KOPT-K1 (cell line): Measurements from ENCODE around the gene SAMD11.
"Not testable (repeated sequence)": the region's sequence is repeated elsewhere in the genome, so short reads cannot be mapped to it uniquely, and the experiment has no call there.

ENCODE experiments used
- H3K27ac ChIP-seq: fragments of 200-600 bp; sonication (generic); 2 replicates; pipeline ENCODE4 v1.5.1; 2016; ENCODE audit warnings: antibody characterized with exemption, mild to moderate bottlenecking, low read depth, low read length; ENCODE audit not compliant: poor library complexity, severe bottlenecking
- H3K36me3 ChIP-seq: fragments of 200-600 bp; sonication (generic); 2 replicates; pipeline ENCODE4 v1.5.1; 2017; ENCODE audit warnings: antibody characterized with exemption, mild to moderate bottlenecking, low read length, moderate library complexity; ENCODE audit not compliant: insufficient read depth
- H3K9me3 ChIP-seq: fragments of 200-600 bp; sonication (generic); 2 replicates; pipeline ENCODE4 v1.5.1; 2017; ENCODE audit warnings: antibody characterized with exemption, low read length, mild to moderate bottlenecking; ENCODE audit not compliant: insufficient read depth, poor library complexity, severe bottlenecking

The SAMD11 gene, protein sequence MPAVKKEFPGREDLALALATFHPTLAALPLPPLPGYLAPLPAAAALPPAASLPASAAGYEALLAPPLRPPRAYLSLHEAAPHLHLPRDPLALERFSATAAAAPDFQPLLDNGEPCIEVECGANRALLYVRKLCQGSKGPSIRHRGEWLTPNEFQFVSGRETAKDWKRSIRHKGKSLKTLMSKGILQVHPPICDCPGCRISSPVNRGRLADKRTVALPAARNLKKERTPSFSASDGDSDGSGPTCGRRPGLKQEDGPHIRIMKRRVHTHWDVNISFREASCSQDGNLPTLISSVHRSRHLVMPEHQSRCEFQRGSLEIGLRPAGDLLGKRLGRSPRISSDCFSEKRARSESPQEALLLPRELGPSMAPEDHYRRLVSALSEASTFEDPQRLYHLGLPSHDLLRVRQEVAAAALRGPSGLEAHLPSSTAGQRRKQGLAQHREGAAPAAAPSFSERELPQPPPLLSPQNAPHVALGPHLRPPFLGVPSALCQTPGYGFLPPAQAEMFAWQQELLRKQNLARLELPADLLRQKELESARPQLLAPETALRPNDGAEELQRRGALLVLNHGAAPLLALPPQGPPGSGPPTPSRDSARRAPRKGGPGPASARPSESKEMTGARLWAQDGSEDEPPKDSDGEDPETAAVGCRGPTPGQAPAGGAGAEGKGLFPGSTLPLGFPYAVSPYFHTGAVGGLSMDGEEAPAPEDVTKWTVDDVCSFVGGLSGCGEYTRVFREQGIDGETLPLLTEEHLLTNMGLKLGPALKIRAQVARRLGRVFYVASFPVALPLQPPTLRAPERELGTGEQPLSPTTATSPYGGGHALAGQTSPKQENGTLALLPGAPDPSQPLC

DNA sequence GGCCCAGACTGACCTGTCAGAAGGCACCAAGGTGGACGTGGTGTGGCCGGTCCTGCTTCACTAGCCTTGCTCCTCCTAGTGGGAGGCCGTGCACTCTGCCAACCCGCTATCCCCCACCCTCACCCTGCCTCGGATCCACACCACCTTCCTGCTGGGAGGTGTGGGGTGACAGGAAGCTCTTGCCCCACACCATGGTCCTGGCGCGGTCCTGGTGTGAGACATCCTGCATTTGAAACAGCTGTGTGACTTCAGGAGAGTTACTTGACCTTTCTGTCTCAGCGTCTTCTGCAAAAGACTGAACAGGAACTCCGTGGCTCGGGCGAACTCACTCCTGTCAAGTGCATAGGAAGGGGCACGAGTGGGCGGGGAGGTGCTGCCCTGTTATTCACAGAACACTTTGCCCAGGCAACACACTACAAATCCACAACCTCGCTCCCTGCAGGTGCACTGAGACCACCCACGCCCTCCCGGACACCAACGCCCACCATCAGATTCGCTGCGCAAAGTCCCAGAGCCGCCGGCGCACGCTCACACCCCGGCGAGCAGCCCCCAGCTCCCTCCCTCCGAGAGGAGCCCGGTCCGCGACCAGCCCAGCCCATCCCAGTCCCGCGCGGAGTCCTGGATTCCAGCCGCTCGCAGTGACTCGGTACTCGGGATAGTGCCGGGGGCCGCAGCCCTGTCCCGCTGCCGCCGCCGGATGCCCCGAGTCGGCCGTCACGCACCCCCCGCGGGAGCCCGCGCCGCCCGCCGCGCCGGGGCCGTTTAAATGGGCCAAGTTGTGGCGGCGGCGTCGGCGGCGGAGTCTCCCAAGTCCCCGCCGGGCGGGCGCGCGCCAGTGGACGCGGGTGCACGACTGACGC, at the start of gene SAMD11:
TSS of gene SAMD11 (plus strand) at position 793 of the 860 bp plus-strand sequence. CDS start 509 bp downstream, outside the sequence.
- Histone ChIP-seq H3K36me3 (no peaks in the 10 kb centered on the region), H3K27ac (no peak within 1 kb of the TSS), H3K9me3 (no peaks in the 10 kb centered on the region)

- H3K27ac ChIP-seq, H3K36me3 ChIP-seq: not testable (repeated sequence)
Measured at GRCh38 chr1:876428-877208, 47.1 kb upstream of the SAMD11 start.

DNA sequence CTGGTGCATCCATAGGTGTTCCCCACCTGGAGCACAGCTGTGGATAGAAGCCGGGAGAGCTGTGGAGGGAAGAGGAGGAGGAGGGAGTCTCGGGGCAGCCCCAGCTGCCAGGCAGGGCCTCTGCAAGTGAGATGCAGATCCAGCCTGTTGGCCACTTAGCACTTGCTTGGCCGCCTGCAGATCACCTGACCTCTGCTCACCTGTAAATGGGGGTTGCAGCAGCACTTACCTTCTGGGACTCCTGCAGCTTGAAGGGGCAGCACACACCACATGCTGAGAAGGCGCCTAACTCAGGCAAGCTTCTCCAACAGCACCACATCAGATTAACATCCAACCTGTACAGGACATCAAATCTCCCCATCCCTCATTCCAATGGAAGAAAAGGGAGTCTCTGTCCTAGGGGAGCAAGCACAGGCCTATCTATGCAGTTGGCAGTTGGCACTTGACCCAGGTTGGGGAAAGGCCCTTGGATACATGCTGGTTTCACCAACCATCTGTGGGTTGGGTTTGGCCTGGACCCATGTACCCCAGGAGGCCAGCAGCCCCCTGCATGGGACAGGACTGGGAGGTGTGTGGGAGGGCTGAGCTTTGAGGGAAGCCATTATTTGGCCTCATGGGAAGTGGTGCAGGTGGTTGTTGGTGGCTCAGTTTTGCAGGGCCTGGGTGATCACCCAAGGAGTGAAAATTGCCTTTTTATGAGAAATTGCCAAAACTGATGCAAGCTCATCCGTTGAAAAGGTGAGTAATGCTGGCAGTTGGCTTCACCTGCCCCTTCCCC, 46.3 kb upstream of the SAMD11 start:
- H3K36me3 ChIP-seq, H3K9me3 ChIP-seq, H3K27ac ChIP-seq: not testable (repeated sequence)

More at GRCh38 chr1:876428-877208, 47.1 kb upstream of the SAMD11 start:
- not testable (repeated sequence) for H3K9me3 ChIP-seq

GRCh38 chr1:880511-880910, 43.2 kb upstream of the SAMD11 start:
- not testable (repeated sequence) for H3K27ac ChIP-seq, H3K36me3 ChIP-seq, H3K9me3 ChIP-seq

GRCh38 chr1:880915-881314, 42.8 kb upstream of the SAMD11 start:
- H3K36me3 ChIP-seq, H3K9me3 ChIP-seq, H3K27ac ChIP-seq: not testable (repeated sequence)

DNA sequence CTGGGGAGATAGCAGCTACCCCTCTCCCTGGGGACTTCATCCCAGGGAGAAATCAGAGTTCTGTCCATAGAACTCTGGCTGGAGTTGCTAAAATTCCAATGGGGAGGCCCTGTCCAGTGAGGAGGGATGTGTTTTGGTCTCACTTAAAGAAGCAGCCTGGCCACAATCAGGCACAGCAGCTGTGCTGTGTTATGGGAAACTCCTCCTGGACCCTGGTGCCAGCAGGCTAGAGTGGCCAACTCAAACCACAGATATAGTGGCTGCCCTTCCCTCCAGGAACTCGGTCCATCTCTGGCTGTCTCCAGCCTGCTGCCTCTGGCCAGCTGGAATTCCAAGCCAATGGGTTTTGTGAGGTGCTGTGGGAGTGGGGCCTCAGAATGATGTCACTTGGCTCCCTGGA, 37.4 kb upstream of the SAMD11 start:
- no peak overlapping the region for H3K27ac ChIP-seq
- H3K9me3 ChIP-seq = no peaks in the 10 kb centered on the region
- H3K36me3 ChIP-seq = no peaks in the 10 kb centered on the region

GRCh38 chr1:886760-887159, 37.0 kb upstream of the SAMD11 start:
- Histone ChIP-seq H3K9me3 (no peaks in the 10 kb centered on the region), H3K36me3 (no peaks in the 10 kb centered on the region), H3K27ac (no peak overlapping the region)

DNA sequence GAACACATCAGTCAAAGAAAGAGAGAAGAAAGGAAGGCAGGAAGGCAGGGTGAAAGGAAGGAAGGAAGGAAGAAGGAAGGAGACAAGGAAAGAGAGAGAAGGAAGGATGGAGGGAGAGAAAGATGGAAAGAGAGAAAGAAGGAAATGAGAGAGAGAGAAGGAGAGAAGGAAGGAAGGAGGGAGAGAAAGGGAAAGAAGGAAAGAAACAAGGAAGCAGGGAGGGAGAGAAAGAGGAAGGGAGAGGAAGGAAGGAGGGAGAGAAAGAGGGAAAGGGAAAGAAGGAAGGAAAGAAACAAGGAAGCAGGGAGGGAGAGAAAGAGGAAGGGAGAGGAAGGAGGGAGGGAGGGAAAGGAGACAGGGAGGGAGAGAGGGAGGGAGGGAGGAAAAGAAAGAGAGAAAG, 35.4 kb upstream of the SAMD11 start:
- Histone ChIP-seq H3K27ac (no peak overlapping the region), H3K9me3 (no peaks in the 10 kb centered on the region), H3K36me3 (no peaks in the 10 kb centered on the region)

DNA sequence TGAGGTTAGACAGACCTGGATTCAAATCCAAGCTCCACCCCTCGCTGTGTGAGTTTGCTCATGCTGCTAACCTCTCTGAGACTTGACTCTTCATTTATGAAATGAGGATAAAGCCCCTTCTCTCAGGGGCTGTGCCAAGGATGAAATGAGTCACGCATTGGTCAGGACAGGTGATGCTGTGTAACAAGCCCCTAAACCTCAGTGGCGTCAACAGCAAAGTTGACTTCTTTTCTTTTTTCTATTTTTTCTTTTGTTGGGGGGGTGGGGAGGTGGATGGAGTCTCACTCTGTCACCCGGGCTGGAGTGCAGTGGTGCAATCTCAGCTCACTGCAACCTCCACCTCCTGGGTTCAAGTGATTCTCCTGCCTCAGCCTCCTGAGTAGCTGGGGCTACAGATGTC, 33.9 kb upstream of the SAMD11 start:
- H3K36me3 ChIP-seq, H3K27ac ChIP-seq, H3K9me3 ChIP-seq: not testable (repeated sequence)

GRCh38 chr1:890234-890633, 33.5 kb upstream of the SAMD11 start:
- not testable (repeated sequence) for H3K9me3 ChIP-seq, H3K36me3 ChIP-seq, H3K27ac ChIP-seq

GRCh38 chr1:890661-891060, 33.1 kb upstream of the SAMD11 start:
- no peaks in the 10 kb centered on the region for H3K9me3 ChIP-seq
- H3K27ac ChIP-seq = no peak overlapping the region
- H3K36me3 ChIP-seq = no peaks in the 10 kb centered on the region

DNA sequence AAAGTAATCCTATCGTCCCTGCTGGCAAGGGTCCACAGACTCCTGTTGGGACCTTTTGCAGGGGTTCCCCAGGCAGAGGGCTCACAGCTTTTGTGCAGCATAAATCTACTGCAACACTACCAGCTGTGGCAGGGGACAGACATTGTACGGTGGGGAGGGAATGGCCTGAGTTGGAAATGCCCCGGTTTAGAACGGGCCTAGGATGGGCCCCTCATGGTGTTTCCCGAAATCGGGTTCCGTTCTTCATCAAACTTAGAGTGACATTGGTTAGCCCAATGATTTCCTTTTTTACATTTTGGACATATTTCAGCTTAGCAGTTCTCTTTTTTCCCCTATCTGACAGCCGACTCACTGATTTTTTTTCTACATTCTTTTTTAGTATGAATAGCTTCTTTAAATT, 26.5 kb upstream of the SAMD11 start:
- Histone ChIP-seq H3K36me3 (no peaks in the 10 kb centered on the region), H3K9me3 (peaks cover 24% of the 10 kb centered on the region), H3K27ac (no peak overlapping the region)

DNA sequence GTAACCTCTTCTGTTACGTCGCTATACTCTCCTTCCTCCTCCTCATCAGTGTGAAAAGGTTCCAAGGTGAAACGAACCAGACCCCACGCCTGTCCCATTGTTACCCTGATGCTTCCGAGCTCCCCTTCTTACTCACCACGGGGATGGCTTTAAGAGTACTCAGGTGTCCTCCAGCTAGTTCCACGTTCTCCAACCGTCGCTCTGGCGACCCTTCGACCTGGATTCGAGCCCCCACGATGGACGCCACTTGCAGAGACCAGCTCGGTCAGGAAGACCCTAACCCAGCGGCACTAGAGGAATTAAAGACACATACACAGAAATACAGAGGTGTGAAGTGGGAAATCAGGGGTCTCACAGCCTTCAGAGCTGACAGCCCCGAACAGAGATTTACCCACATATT, 25.8 kb upstream of the SAMD11 start:
- not testable (repeated sequence) for H3K36me3 ChIP-seq, H3K27ac ChIP-seq

More for the DNA sequence above, 25.8 kb upstream of the SAMD11 start:
- peaks cover 24% of the 10 kb centered on the region for H3K9me3 ChIP-seq
